Measurements from ENCODE around the gene FNDC8. TPM values are rescaled to one million over a fixed set of nuclear protein-coding genes. Genes with fewer than 3 reads are reported as not detected.

The FNDC8 gene
- total and polyA plus RNA-seq, 9 of the 15 experiments (the other 6 are each of a cell fraction or from before 2014, with no cell fraction given): 0.04 TPM; not detected in 8

GRCh38 chr17:35119370-35120165 lies 1.8 kb upstream of the FNDC8 start, which contains the start of gene RAD51D (continued):
- TF ChIP-seq ZFP91 (CRISPR knock-in tag; IDR thresholded peaks at IDR 0.05) (no peak), E2F1 (CRISPR knock-in tag; IDR thresholded peaks at IDR 0.05) (peak; percentile 79; the same call in 1 of the 2 replicates), ZNF197 (CRISPR knock-in tag; IDR thresholded peaks at IDR 0.05; ENCODE audit: low read depth) (no peak), ZNF699 (CRISPR knock-in tag; IDR thresholded peaks at IDR 0.05; ENCODE audit: insufficient replicate concordance) (no peak), TAF7 (tag; IDR thresholded peaks at IDR 0.05) (no peak), KLF16 (IDR thresholded peaks at IDR 0.05) (no peak), PTTG1 (tag; IDR thresholded peaks at IDR 0.05; ENCODE audit: low read depth) (no peak), UBTF (IDR thresholded peaks at IDR 0.05; ENCODE audit: borderline replicate concordance in 1 of 2, low read depth in 2 of 2, low read length in 2 of 2) (no peak), NCOA4 (IDR thresholded peaks at IDR 0.05; ENCODE audit: partially characterized antibody) (no peak), RNF2 (IDR thresholded peaks at IDR 0.05) (no peak; the same call in 1 of the 2 replicates), FOXP4 (CRISPR knock-in tag; IDR thresholded peaks at IDR 0.05; ENCODE audit: borderline replicate concordance) (no peak)
